Aorta (tissue), 5 donors: ENCODE data around the gene GRK1. TPM values are rescaled to one million over a fixed set of nuclear protein-coding genes. Genes with fewer than 3 reads are reported as not detected.

Source experiments
- ATAC-seq: fragments of 200-7000 bp; cut with Tn5 transposase; one replicate; pipeline ENCODE4 v1.9.1; 2022; ENCODE audit warnings: moderate library complexity; ENCODE audit not compliant: low FRiP score
- DNase-seq, 2 donors: peaks; one replicate each; pipeline ENCODE4 v3.0.0-alpha.2; 2020
- H3K27ac ChIP-seq, 2 donors: one replicate each; pipeline ENCODE4 v1.5.1; 2013; ENCODE audit warnings: low read length in 2 of 2, mild to moderate bottlenecking in 2 of 2, moderate library complexity in 2 of 2, control low read depth in 1 of 2, inconsistent platforms in 1 of 2, low read depth in 1 of 2
- H3K27me3 ChIP-seq, 2 donors: one replicate each; pipeline ENCODE4 v1.6.1; 2013; ENCODE audit warnings: control low read depth in 1 of 2, low read length in 1 of 2, mild to moderate bottlenecking in 1 of 2, moderate library complexity in 1 of 2; ENCODE audit not compliant: insufficient read depth in 2 of 2, control insufficient read depth in 1 of 2
- H3K36me3 ChIP-seq, 2 donors: one replicate each; pipeline ENCODE4 v1.6.1; 2013; ENCODE audit warnings: control low read depth in 1 of 2, low read length in 1 of 2, mild to moderate bottlenecking in 1 of 2; ENCODE audit not compliant: insufficient read depth in 2 of 2, control insufficient read depth in 1 of 2
- H3K4me1 ChIP-seq, 2 donors: one replicate each; pipeline ENCODE4 v1.6.1; 2013; ENCODE audit warnings: low read length in 2 of 2, control low read depth in 1 of 2, mild to moderate bottlenecking in 1 of 2, moderate library complexity in 1 of 2; ENCODE audit not compliant: insufficient read depth in 2 of 2, control insufficient read depth in 1 of 2
- H3K4me3 ChIP-seq, 2 donors: one replicate each; pipeline ENCODE4 v1.5.1; 2013; ENCODE audit warnings: low read length in 2 of 2, control low read depth in 1 of 2, mild to moderate bottlenecking in 1 of 2
- H3K9me3 ChIP-seq: one replicate; pipeline ENCODE4 v1.6.1; 2013; ENCODE audit warnings: mild to moderate bottlenecking, low read length; ENCODE audit not compliant: control insufficient read depth
- WGBS, 2 donors: extraction: QIAGEN DNeasy Blood & Tissue Kit; methylation state at CpG; one replicate each; pipeline ENCODE4 v1.1.7; 2013; 5-methylcytosine and 5-hydroxymethylcytosine counted together
- intact Hi-C, 2 donors: fragments of 100-400 bp; cut with DNase I; formaldehyde crosslinking; loops; one replicate each; pipeline versions ENCODE4 v1.14.2 to v1.15.0; 2022
- polyA plus RNA-seq, 2 donors: library from polyadenylated mRNA; stranded (reverse); fragments of 200-250 nt; gene quantifications; one replicate each; pipeline ENCODE4 v1.2.3, GENCODE V29; 2013
- total RNA-seq, 2 donors: library from RNA; stranded (reverse); fragmentation: NEBNext Ultra II Directional; extraction: Animal tissue kit (Norgen Biotek cat#: 25700); gene quantifications; one replicate each; pipeline ENCODE4 v1.2.1, GENCODE V29; 2021
- donor health status: healthy with polysubstance abuse.
- donor health status: Bipolar disorder and iron deficiency.
- donor health status: DM: no; HTN: no; CAD: no.
- donor health status: DM: no; HTN: no; CAD: no.
- donor health status: DM: yes; HTN: yes; CAD: no.

The GRK1 gene
- total and polyA plus RNA-seq, 4 donors: 0.10 TPM; not detected in 3

GRCh38 chr13:113630804-113631203 is 36.2 kb upstream of the GRK1 start:
- no peaks in the 10 kb centered on the region for H3K36me3 ChIP-seq
- WGBS, 2 donors: 91 to 95% methylated on average over 6 of the region's 6 CpGs
- no peaks in the 10 kb centered on the region for H3K27me3 ChIP-seq
- no peaks in the 10 kb centered on the region for H3K4me1 ChIP-seq
- ATAC-seq (no peak), DNase-seq (peak; percentile 28 to 61)
- no peak overlapping the region for H3K4me3 ChIP-seq
- no peak overlapping the region for H3K27ac ChIP-seq
- intact Hi-C loops: no loop called here
- H3K9me3 ChIP-seq: no peaks in the 10 kb centered on the region

DNA sequence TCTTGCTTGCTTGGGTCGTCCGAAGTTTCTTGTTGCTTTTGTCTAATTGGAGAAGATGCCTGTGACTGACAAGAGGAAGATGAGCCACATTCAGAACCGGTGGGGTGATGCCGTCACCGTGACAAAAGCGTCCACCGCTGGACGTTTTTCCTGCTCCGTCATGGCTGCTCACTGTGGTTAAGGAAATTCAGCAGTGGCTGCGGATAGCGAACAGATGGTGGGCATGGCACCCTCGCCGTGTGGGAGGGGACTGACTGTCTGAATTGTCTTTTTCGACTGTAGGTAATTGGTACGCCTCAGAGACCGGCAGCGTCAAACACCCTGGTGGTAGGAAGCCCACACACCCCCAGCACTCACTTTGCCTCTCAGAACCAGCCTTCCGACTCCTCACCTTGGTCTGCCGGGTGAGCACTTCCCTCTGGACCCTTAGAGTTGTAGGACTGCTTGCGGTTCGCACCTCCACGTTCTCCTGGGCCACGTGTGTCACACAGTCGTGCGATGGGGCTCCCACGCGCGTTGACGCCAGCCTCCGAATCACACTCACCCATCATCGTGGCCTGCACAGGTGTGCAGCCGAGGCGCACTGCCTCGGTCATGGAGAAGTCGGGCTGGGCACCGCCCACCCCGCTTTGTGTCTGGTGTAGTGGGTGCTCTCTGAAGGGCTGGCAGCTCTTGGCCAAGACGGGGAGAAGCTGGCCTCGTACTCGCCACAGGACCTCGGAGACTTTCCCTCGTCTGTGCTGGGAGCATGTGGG is 35.5 kb upstream of the GRK1 start:
- WGBS, 2 donors: 96% methylated on average over 42 of the region's 42 CpGs
- intact Hi-C loops: no loop called here
- no peak overlapping the region for H3K4me3 ChIP-seq
- H3K36me3 ChIP-seq: no peaks in the 10 kb centered on the region
- DNase-seq: peak; percentile 32 to 62
- H3K4me1 ChIP-seq: no peaks in the 10 kb centered on the region
- no peaks in the 10 kb centered on the region for H3K27me3 ChIP-seq
- no peak for ATAC-seq
- no peak overlapping the region for H3K27ac ChIP-seq
- H3K9me3 ChIP-seq: no peaks in the 10 kb centered on the region

DNA sequence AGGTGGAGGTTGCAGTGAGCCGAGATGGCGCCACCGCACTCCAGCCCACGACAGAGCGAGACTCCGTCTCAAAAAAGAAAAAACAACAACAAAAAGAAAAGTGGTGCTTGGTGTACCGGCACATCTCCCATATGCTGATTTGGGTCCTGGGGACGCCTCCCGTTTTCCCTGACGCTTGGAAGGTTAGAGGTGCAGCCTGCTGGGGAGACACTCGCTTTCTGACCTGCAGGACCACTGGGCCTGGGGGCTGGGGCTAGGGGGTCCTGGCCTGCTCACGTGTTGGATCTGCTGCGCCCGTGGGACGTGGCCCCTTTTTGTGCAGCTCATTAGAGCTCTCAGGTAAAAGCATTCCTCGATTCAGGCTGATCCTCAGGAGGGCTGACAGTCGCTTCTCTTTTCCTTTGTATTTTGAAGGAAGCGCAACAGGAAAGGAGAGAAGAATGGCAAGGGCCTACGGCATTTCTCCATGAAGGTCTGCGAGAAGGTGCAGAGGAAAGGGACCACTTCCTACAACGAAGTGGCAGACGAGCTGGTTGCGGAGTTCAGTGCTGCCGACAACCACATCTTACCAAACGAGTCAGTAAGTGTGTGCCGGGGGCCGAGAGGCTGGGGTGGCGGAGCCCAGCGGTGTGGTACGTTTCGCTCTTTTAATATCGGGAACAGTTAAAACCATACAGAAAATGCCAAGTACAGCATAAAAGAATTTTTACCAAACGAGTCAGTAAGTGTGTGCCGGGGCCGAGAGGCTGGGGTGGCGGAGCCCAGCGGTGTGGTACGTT is 34.1 kb upstream of the GRK1 start:
- 96% methylated on average over 37 to 38 of the region's 38 CpGs for WGBS, 2 donors
- Histone ChIP-seq H3K9me3 (no peaks in the 10 kb centered on the region), H3K27me3 (no peaks in the 10 kb centered on the region), H3K27ac (no peak overlapping the region), H3K36me3 (no peaks in the 10 kb centered on the region), H3K4me1 (no peaks in the 10 kb centered on the region), H3K4me3 (no peak overlapping the region)
- ATAC-seq (no peak), DNase-seq (peak; percentile 24 to 49)
- intact Hi-C loops: no loop called here

- intact Hi-C loops: no loop called here
- WGBS, 2 donors: 95 to 97% methylated on average over 18 of the region's 18 CpGs
- peak in 1 of 2 donors; percentile 62 for DNase-seq
- no peak overlapping the region for H3K27ac ChIP-seq
- no peaks in the 10 kb centered on the region for H3K4me1 ChIP-seq
- no peak overlapping the region for H3K4me3 ChIP-seq
- no peak for ATAC-seq
- H3K27me3 ChIP-seq: no peaks in the 10 kb centered on the region
- no peaks in the 10 kb centered on the region for H3K9me3 ChIP-seq
- H3K36me3 ChIP-seq: no peaks in the 10 kb centered on the region
These were observed 33.5 kb upstream of the GRK1 start for GRCh38 chr13:113633485-113633873.

GRCh38 chr13:113634279-113635047 is 32.6 kb upstream of the GRK1 start:
- Histone ChIP-seq H3K4me3 (no peak overlapping the region), H3K27me3 (no peaks in the 10 kb centered on the region), H3K36me3 (peaks cover 0 to 2% of the 10 kb centered on the region in 2 donors), H3K9me3 (no peaks in the 10 kb centered on the region), H3K27ac (no peak overlapping the region), H3K4me1 (no peaks in the 10 kb centered on the region)
- intact Hi-C loops: no loop called here
- ATAC-seq (no peak), DNase-seq (no peak)
- 95 to 96% methylated on average over 16 of the region's 16 CpGs for WGBS, 2 donors

GRCh38 chr13:113635048-113635420 is 32.0 kb upstream of the GRK1 start:
- Histone ChIP-seq H3K27ac (no peak overlapping the region), H3K9me3 (no peaks in the 10 kb centered on the region), H3K4me3 (no peak overlapping the region), H3K36me3 (peaks cover 0 to 5% of the 10 kb centered on the region in 2 donors), H3K4me1 (no peaks in the 10 kb centered on the region), H3K27me3 (no peaks in the 10 kb centered on the region)
- 95 to 97% methylated on average over 6 to 7 of the region's 7 CpGs for WGBS, 2 donors
- intact Hi-C loops: no loop called here
- DNase-seq: peak; percentile 26 to 68
- ATAC-seq: no peak

- intact Hi-C loops: no loop called here
- Histone ChIP-seq H3K27ac (no peak overlapping the region), H3K4me3 (no peak overlapping the region), H3K27me3 (no peaks in the 10 kb centered on the region), H3K4me1 (no peaks in the 10 kb centered on the region), H3K36me3 (peaks cover 0 to 5% of the 10 kb centered on the region in 2 donors), H3K9me3 (no peaks in the 10 kb centered on the region)
- WGBS, 2 donors: 97% methylated on average over 22 to 25 of the region's 25 CpGs
- ATAC-seq (no peak), DNase-seq (peak; percentile 24 to 70)
These were observed 31.3 kb upstream of the GRK1 start for GRCh38 chr13:113635709-113636108.

GRCh38 chr13:113636266-113636963 is 30.6 kb upstream of the GRK1 start:
- Histone ChIP-seq H3K4me3 (no peak overlapping the region), H3K27ac (no peak overlapping the region), H3K27me3 (no peaks in the 10 kb centered on the region), H3K36me3 (peaks cover 0 to 5% of the 10 kb centered on the region in 2 donors), H3K9me3 (no peaks in the 10 kb centered on the region), H3K4me1 (no peaks in the 10 kb centered on the region)
- DNase-seq (peak; percentile 23 to 41), ATAC-seq (no peak)
- intact Hi-C loops: no loop called here
- 96% methylated on average over 24 of the region's 24 CpGs for WGBS, 2 donors
